Gastroesophageal sphincter (tissue), 4 donors: Measurements from ENCODE around the gene UBE2R2. TPM values are rescaled to one million over a fixed set of nuclear protein-coding genes. Genes with fewer than 3 reads are reported as not detected.
"Not testable (repeated sequence)": the region's sequence is repeated elsewhere in the genome, so short reads cannot be mapped to it uniquely, and the experiment has no call there.

Source experiments
- ATAC-seq: fragments of 150-250 bp; one replicate; pipeline ENCODE4 v1.9.1; 2016; ENCODE audit warnings: mild to moderate bottlenecking, moderate library complexity
- H3K27ac ChIP-seq, 4 donors: fragments of 200-600 bp; sonication (generic) in 3 of 4; 1 replicate in 3 of 4; 2 replicates in 1 of 4; pipeline ENCODE4 v1.5.1; 2016 to 2019
- H3K27me3 ChIP-seq: fragments of 200-600 bp; sonication (generic); one replicate; pipeline ENCODE4 v1.5.1; 2019
- H3K36me3 ChIP-seq, 2 donors: fragments of 200-600 bp; sonication (generic); one replicate each; pipeline ENCODE4 v1.5.1; 2019; ENCODE audit warnings: control low read depth in 1 of 2
- H3K4me1 ChIP-seq, 3 donors: fragments of 200-600 bp; sonication (generic); 1 replicate in 2 of 3; 2 replicates in 1 of 3; pipeline ENCODE4 v1.5.1; 2016 to 2019; ENCODE audit warnings: control low read depth in 2 of 3
- H3K4me3 ChIP-seq, 2 donors: fragments of 200-600 bp; sonication (generic); one replicate each; pipeline ENCODE4 v1.5.1; 2019; ENCODE audit warnings: mild to moderate bottlenecking in 1 of 2, moderate library complexity in 1 of 2
- H3K9me3 ChIP-seq, 3 donors: fragments of 200-600 bp; sonication (generic); one replicate each; pipeline ENCODE4 v1.5.1; 2017 to 2019; ENCODE audit warnings: control low read depth in 2 of 3
- EP300 ChIP-seq: sonication (generic); formaldehyde crosslinking; IDR thresholded peaks from one replicate; pipeline ENCODE4 v1.6.1; 2017; ENCODE audit warnings: antibody characterized with exemption, mild to moderate bottlenecking
- POLR2A ChIP-seq, 2 donors: fragments of 450-650 bp; IDR thresholded peaks; one replicate each; pipeline ENCODE4 v1.6.1; 2017; ENCODE audit warnings: antibody characterized with exemption in 2 of 2, mild to moderate bottlenecking in 2 of 2, moderate library complexity in 1 of 2
- POLR2AphosphoS5 ChIP-seq: sonication (generic); formaldehyde crosslinking; IDR thresholded peaks from one replicate; pipeline ENCODE4 v1.6.1; 2017; ENCODE audit warnings: antibody characterized with exemption
- WGBS, 2 donors: methylation state at CpG; one replicate each; pipeline ENCODE4 v1.1.5; 2018; ENCODE audit warnings: low coverage in 1 of 2; 5-methylcytosine and 5-hydroxymethylcytosine counted together
- total RNA-seq, 4 donors: library from RNA; depleted of rRNA; stranded (reverse); fragments of >200 nt; gene quantifications; one replicate each; pipeline ENCODE4 v1.1.0, GENCODE V29; 2016
- TF ChIP-seq, protein P1 (sequence below), 4 experiments: fragments of 200-600 bp in 2 of 4; fragments of 450-650 bp in 2 of 4; sonication (generic) in 1 of 4; IDR thresholded peaks; one replicate each; pipeline ENCODE4 v1.5.1; 2017 to 2019; ENCODE audit warnings: antibody characterized with exemption in 4 of 4, mild to moderate bottlenecking in 2 of 4, moderate library complexity in 2 of 4

Gene UBE2R2
- total RNA-seq, 4 donors from 2014 or later, result 26.5 to 43.9 (median 33.0) TPM

DNA sequence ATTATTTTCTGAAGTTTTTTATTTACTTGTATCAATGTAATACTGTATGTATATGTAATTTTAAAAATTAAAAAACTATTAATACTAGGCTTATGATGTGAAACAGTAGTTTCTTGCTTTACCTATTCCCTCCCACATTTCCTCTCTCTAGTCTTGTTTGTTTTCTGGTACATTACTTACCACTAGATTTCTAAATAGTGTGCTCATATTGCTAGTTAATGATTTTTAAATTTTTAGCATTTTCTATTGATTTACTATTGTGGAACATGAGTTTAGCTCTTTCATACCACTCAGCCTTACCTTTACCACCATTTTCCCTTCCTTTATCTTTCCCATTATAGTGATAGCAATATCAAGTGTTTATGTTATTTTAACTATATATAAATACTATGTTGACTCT lies 39.3 kb downstream of the UBE2R2 start:
- peaks cover 9 to 67% (median 14%) of the 10 kb centered on the region in 3 donors for H3K4me1 ChIP-seq
- ATAC-seq, result no peak
- H3K4me3 ChIP-seq, result no peak overlapping the region
- no peaks in the 10 kb centered on the region for H3K27me3 ChIP-seq
- H3K9me3 ChIP-seq, result no peaks in the 10 kb centered on the region
- TF ChIP-seq POLR2A (IDR thresholded peaks at IDR 0.05), result no peak
- no peak for TF ChIP-seq EP300
- TF ChIP-seq, protein P1, sequence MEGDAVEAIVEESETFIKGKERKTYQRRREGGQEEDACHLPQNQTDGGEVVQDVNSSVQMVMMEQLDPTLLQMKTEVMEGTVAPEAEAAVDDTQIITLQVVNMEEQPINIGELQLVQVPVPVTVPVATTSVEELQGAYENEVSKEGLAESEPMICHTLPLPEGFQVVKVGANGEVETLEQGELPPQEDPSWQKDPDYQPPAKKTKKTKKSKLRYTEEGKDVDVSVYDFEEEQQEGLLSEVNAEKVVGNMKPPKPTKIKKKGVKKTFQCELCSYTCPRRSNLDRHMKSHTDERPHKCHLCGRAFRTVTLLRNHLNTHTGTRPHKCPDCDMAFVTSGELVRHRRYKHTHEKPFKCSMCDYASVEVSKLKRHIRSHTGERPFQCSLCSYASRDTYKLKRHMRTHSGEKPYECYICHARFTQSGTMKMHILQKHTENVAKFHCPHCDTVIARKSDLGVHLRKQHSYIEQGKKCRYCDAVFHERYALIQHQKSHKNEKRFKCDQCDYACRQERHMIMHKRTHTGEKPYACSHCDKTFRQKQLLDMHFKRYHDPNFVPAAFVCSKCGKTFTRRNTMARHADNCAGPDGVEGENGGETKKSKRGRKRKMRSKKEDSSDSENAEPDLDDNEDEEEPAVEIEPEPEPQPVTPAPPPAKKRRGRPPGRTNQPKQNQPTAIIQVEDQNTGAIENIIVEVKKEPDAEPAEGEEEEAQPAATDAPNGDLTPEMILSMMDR (IDR thresholded peaks at IDR 0.05), result no peak
- TF ChIP-seq POLR2AphosphoS5, result no peak
- no peaks in the 10 kb centered on the region for H3K36me3 ChIP-seq
- H3K27ac ChIP-seq, result no peak overlapping the region

- no peak for ATAC-seq
- H3K27ac ChIP-seq, result no peak overlapping the region
- H3K27me3 ChIP-seq, result no peaks in the 10 kb centered on the region
- H3K36me3 ChIP-seq, result no peaks in the 10 kb centered on the region
- no peak overlapping the region for H3K4me3 ChIP-seq
- TF ChIP-seq, protein P1 (IDR thresholded peaks at IDR 0.05), result no peak
- no peaks in the 10 kb centered on the region for H3K9me3 ChIP-seq
- WGBS, 2 donors, result 69 to 100% methylated on average over 1 to 2 of the region's 3 CpGs
- peaks cover 0 to 63% (median 2%) of the 10 kb centered on the region in 3 donors for H3K4me1 ChIP-seq
These were observed 41.5 kb downstream of the UBE2R2 start for GRCh38 chr9:33858423-33858822.

- peaks cover 0 to 64% (median 2%) of the 10 kb centered on the region in 3 donors for H3K4me1 ChIP-seq
- no peak overlapping the region for H3K27ac ChIP-seq
- 89 to 100% methylated on average over 1 of the region's 1 CpG for WGBS, 2 donors
- H3K4me3 ChIP-seq, result no peak overlapping the region
- H3K36me3 ChIP-seq, result no peaks in the 10 kb centered on the region
- no peak for ATAC-seq
- TF ChIP-seq, protein P1 (IDR thresholded peaks at IDR 0.05), result no peak
- no peak for TF ChIP-seq POLR2AphosphoS5
- no peak for TF ChIP-seq EP300
- no peak for TF ChIP-seq POLR2A (IDR thresholded peaks at IDR 0.05)
- no peaks in the 10 kb centered on the region for H3K9me3 ChIP-seq
- H3K27me3 ChIP-seq, result no peaks in the 10 kb centered on the region
These were observed 43.4 kb downstream of the UBE2R2 start for GRCh38 chr9:33860200-33860871.

DNA sequence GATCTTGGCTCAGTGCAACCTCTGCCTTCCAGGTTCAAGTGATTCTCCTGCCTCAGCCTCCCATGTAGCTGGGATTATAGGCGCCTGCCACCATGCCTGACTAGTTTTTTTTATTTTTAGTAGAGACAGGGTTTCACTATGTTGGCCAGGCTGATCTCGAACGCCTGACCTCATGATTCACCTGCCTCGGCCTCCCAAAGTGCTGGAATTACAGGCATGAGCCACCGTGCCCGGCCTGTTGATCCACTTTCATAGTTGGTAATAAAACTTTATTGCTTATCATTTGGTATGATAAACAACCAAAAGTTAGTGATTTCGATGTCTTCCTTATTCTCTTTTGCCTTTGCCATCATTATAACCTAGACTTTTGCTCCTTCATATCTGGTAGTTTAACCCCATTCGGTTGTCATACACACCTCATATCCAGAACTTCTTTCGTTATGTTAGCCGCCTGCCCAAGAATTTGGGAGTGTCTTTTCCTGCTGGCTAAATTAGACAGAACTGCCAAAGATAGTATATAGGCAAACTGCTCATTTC lies 45.0 kb downstream of the UBE2R2 start:
- Histone ChIP-seq H3K4me3 (no peak overlapping the region), H3K9me3 (no peaks in the 10 kb centered on the region), H3K36me3 (no peaks in the 10 kb centered on the region), H3K27ac (no peak overlapping the region), H3K27me3 (no peaks in the 10 kb centered on the region), H3K4me1 (peaks cover 0 to 56% (median 2%) of the 10 kb centered on the region in 3 donors)
- no peak for TF ChIP-seq EP300
- TF ChIP-seq, protein P1 (IDR thresholded peaks at IDR 0.05), result no peak
- TF ChIP-seq POLR2AphosphoS5, result no peak
- no peak for TF ChIP-seq POLR2A (IDR thresholded peaks at IDR 0.05)
- no peak for ATAC-seq
- WGBS, 2 donors, result 81 to 93% methylated on average over 4 to 9 of the region's 10 CpGs

DNA sequence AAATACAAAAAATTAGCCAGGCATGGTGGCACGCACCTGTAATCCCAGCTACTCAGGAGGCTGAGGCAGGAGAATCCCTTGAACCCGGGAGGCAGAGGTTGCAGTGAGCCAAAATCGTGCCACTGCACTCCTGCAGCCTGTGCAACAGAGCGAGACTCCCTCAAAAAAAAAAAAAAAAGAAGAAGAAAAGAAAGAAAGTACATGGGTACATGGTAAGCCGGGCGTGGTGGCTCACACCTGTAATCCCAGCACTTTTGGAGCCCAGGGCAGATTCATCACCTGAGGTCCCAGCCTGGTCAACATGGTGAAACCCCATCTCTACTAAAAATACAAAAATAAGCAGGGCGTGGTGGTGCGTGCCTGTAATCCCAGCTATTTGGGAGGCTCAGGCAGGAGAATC lies 46.1 kb downstream of the UBE2R2 start:
- H3K4me3 ChIP-seq, H3K36me3 ChIP-seq, H3K9me3 ChIP-seq, H3K27me3 ChIP-seq, ATAC-seq, H3K27ac ChIP-seq: not testable (repeated sequence)
- peaks cover 2 to 65% (median 6%) of the 10 kb centered on the region in 3 donors for H3K4me1 ChIP-seq
- WGBS, 2 donors, result 90% methylated on average over 5 of the region's 8 CpGs; no CpG with 5 or more reads in 1 of the 2 donors
